HepG2 (cell line): ENCODE results near the gene DAZAP1. TPM values are rescaled to one million over a fixed set of nuclear protein-coding genes. Genes with fewer than 3 reads are reported as not detected.

Experiments
- ATAC-seq: fragments of 200-7000 bp; cut with Tn5 transposase; 3 replicates; pipeline ENCODE4 v1.9.1; 2020; ENCODE audit warnings: mild to moderate bottlenecking, moderate library complexity
- BruUV-seq: library from RNA; stranded (reverse); fragments of 400-500 nt; replicated peaks from 2 replicates; lab custom pipeline; 2021; lab: Mats Ljungman, UMichigan
- CTCF ChIA-PET: fragments of 300-600 bp; formaldehyde crosslinking; extraction: SDS; loops from one replicate; lab custom pipeline; 2021; ENCODE audit warnings: low total read pairs, inconsistent platforms, low intra/inter-chr PET ratio; lab: Yijun Ruan, JAX
- POLR2A ChIA-PET: fragments of 350-600 bp; sonication (Branson Sonifier 250); formaldehyde crosslinking; loops from one replicate; lab custom pipeline; 2020; ENCODE audit warnings: antibody characterized with exemption, inconsistent platforms; lab: Yijun Ruan, JAX
- DNase-seq: peaks from one replicate; pipeline ENCODE4 v3.0.0-alpha.2; 2015; ENCODE audit warnings: low spot score
- FAIRE-seq: peaks from 3 replicates; lab custom pipeline; 2011; peaks lifted over from hg19 to GRCh38; lab: Jason Lieb, UNC
- H2AFZ ChIP-seq: one replicate; pipeline ENCODE4 v1.6.1; 2011; ENCODE audit warnings: low read length, inconsistent platforms
- H3K27ac ChIP-seq: fragments of 300-600 bp; 3 replicates; pipeline ENCODE4 v1.8.0; 2011; ENCODE audit warnings: mixed run types, mild to moderate bottlenecking, mixed read lengths, low read length, inconsistent platforms; ENCODE audit not compliant: insufficient read depth; ENCODE audit errors: extremely low read length
- H3K27me3 ChIP-seq, 2 experiments: fragments of 200-600 bp in 1 of 2; 2 replicates in 1 of 2; 3 replicates in 1 of 2; pipeline versions ENCODE4 v1.6.0 to v1.8.0; 2011; ENCODE audit warnings: low read length in 2 of 2, mild to moderate bottlenecking in 2 of 2, moderate library complexity in 2 of 2, inconsistent platforms in 1 of 2; ENCODE audit not compliant: insufficient read depth in 2 of 2, control insufficient read depth in 1 of 2
- H3K36me3 ChIP-seq, 2 experiments: fragments of 200-600 bp in 1 of 2; replicated peaks in 1 of 2; 2 replicates in 1 of 2; 3 replicates in 1 of 2; pipeline versions ENCODE4 v1.5.1 to v1.8.0; 2011; ENCODE audit warnings: low read length in 2 of 2, inconsistent platforms in 1 of 2; ENCODE audit not compliant: insufficient read depth in 2 of 2, control insufficient read depth in 1 of 2
- H3K4me1 ChIP-seq: 2 replicates; pipeline ENCODE4 v1.5.1; 2012; ENCODE audit warnings: low read length, inconsistent platforms; ENCODE audit not compliant: insufficient read depth
- H3K4me2 ChIP-seq: 2 replicates; pipeline ENCODE4 v1.6.0; 2011; ENCODE audit warnings: low read depth, low read length, inconsistent platforms
- H3K4me3 ChIP-seq, 3 experiments: fragments of 200-600 bp in 1 of 3; sonication (generic), shearing (Covaris generic) in 1 of 3; replicated peaks in 1 of 3; 2 replicates each; pipeline ENCODE4 v1.5.1; 2011 to 2016; ENCODE audit warnings: low read length in 3 of 3, inconsistent platforms in 2 of 3, low read depth in 2 of 3, mild to moderate bottlenecking in 2 of 3, control low read depth in 1 of 3, mixed read lengths in 1 of 3; ENCODE audit not compliant: insufficient read depth in 1 of 3
- H3K79me2 ChIP-seq: one replicate; pipeline ENCODE4 v1.6.1; 2011; ENCODE audit warnings: low read length, inconsistent platforms; ENCODE audit not compliant: insufficient read depth
- H3K9ac ChIP-seq: 2 replicates; pipeline ENCODE4 v1.6.0; 2011; ENCODE audit warnings: mild to moderate bottlenecking, low read depth, low read length, inconsistent platforms; ENCODE audit not compliant: insufficient read depth
- H3K9me3 ChIP-seq: 2 replicates; pipeline ENCODE4 v1.5.1; 2012; ENCODE audit warnings: mild to moderate bottlenecking, low read length
- H4K20me1 ChIP-seq: 2 replicates; pipeline ENCODE4 v1.6.0; 2011; ENCODE audit warnings: inconsistent platforms, mild to moderate bottlenecking, low read length, moderate library complexity; ENCODE audit not compliant: insufficient read depth
- ATF4 ChIP-seq, 2 experiments: fragments of 450-650 bp in 1 of 2; sonication (generic) in 1 of 2; formaldehyde crosslinking; IDR thresholded peaks; 2 replicates each; pipeline versions ENCODE4 v1.5.0 to v1.8.0; 2020 to 2022; ENCODE audit warnings: mild to moderate bottlenecking in 1 of 2, missing genetic modification reagents in 1 of 2
- EHMT2 ChIP-seq: fragments of 200-600 bp; sonication (generic); IDR thresholded peaks from 2 replicates; pipeline ENCODE4 v1.7.0; 2017; ENCODE audit warnings: antibody characterized with exemption, low read depth, low read length, borderline replicate concordance
- ELF1 ChIP-seq: sonication (generic); formaldehyde crosslinking; IDR thresholded peaks from 2 replicates; pipeline ENCODE4 v1.4.0; 2020; ENCODE audit warnings: missing genetic modification reagents
- FOXO1 ChIP-seq: sonication (generic); formaldehyde crosslinking; IDR thresholded peaks from 2 replicates; pipeline ENCODE4 v1.4.0; 2020; ENCODE audit warnings: missing genetic modification reagents
- ISX ChIP-seq: sonication (generic); formaldehyde crosslinking; conservative IDR thresholded peaks from 2 replicates; pipeline ENCODE4 v1.5.0; 2020; ENCODE audit warnings: missing genetic modification reagents
- RFX5 ChIP-seq: IDR thresholded peaks from 2 replicates; pipeline ENCODE4 v1.6.1; 2011; ENCODE audit warnings: low read depth, low read length, improper control_type of control experiment
- SETDB1 ChIP-seq: sonication (generic); formaldehyde crosslinking; IDR thresholded peaks from 2 replicates; pipeline ENCODE4 v1.5.1; 2020; ENCODE audit warnings: missing genetic modification reagents, mild to moderate bottlenecking, borderline replicate concordance
- ZBTB37 ChIP-seq: sonication (generic); formaldehyde crosslinking; IDR thresholded peaks from 2 replicates; pipeline ENCODE4 v1.4.0; 2020; ENCODE audit warnings: mild to moderate bottlenecking, missing genetic modification reagents
- ZKSCAN1 ChIP-seq: fragments of 150-350 bp; IDR thresholded peaks from 2 replicates; pipeline ENCODE4 v1.6.1; 2014; ENCODE audit warnings: low read length
- ZNF431 ChIP-seq: sonication (generic); formaldehyde crosslinking; IDR thresholded peaks from 2 replicates; pipeline ENCODE4 v1.9.0; 2022; ENCODE audit warnings: missing genetic modification reagents, low read depth, mild to moderate bottlenecking, borderline replicate concordance
- ZNF569 ChIP-seq: sonication (generic); formaldehyde crosslinking; IDR thresholded peaks from 2 replicates; pipeline ENCODE4 v1.5.0; 2020; ENCODE audit warnings: mild to moderate bottlenecking, missing genetic modification reagents, moderate library complexity, borderline replicate concordance
- ZNF782 ChIP-seq: sonication (generic); formaldehyde crosslinking; IDR thresholded peaks from 2 replicates; pipeline ENCODE4 v1.4.0; 2020; ENCODE audit warnings: missing genetic modification reagents, mild to moderate bottlenecking, borderline replicate concordance
- ZNF792 ChIP-seq: IDR thresholded peaks from 2 replicates; pipeline ENCODE4 v1.6.1; 2016
- WGBS: methylation state at CpG from one replicate; pipeline ENCODE4 v1.1.6; 2017; ENCODE audit warnings: low lambda C conversion rate; 5-methylcytosine and 5-hydroxymethylcytosine counted together
- in situ Hi-C: cut with HindIII; loops from 2 replicates; pipeline ENCODE4 v1.10.0; 2017; ENCODE audit warnings: low pct_unique_long_range_greater_than_20kb; ENCODE audit not compliant: extremely low pct_ligation_motif_present
- intact Hi-C: fragments of 100-400 bp; cut with micrococcal nuclease; formaldehyde crosslinking; loops from one replicate; pipeline ENCODE4 v1.10.0; 2022; ENCODE audit not compliant: unreplicated experiment
- polyA plus RNA-seq, 8 experiments: library from polyadenylated mRNA; depleted of rRNA in 3 of 8; stranded (reverse) in 7 of 8; unstranded in 1 of 8; fragments of >200 nt; fragmentation: Illumina TruSeq in 4 of 8; extraction: Trizol in 4 of 8; gene quantifications; 2 replicates each; pipeline versions ENCODE4 v1.2.1 to v1.2.3, GENCODE V29; 2011 to 2016; ENCODE audit warnings: low read depth in 4 of 8, missing spikeins in 1 of 8, mixed read lengths in 1 of 8; ENCODE audit not compliant: insufficient read depth in 1 of 8
- total RNA-seq, 5 experiments: library from RNA; depleted of rRNA; stranded (reverse); fragments of >200 nt; fragmentation: Illumina TruSeq; extraction: Trizol; gene quantifications; 2 replicates each; pipeline ENCODE4 v1.2.3, GENCODE V29; 2016; ENCODE audit warnings: low read depth in 1 of 5

Gene DAZAP1
- total and polyA plus RNA-seq, 2 of the 13 experiments (the other 11 are each of a cell fraction or from before 2014, with no cell fraction given): 63.3 to 79.2 TPM

GRCh38 chr19:1425902-1426301 lies 18.5 kb downstream of the DAZAP1 start:
- no TSS peak for BruUV-seq
- peaks cover 31 to 76% of the 10 kb centered on the region in 2 experiments for H3K36me3 ChIP-seq
- no peaks in the 10 kb centered on the region for H3K9me3 ChIP-seq
- no peak for ATAC-seq
- no peaks in the 10 kb centered on the region for H3K27me3 ChIP-seq
- no peak for DNase-seq
- H2AFZ ChIP-seq: no peak overlapping the region
- no peak overlapping the region for H3K4me2 ChIP-seq
- no peak overlapping the region for H3K27ac ChIP-seq
- WGBS: 96% methylated on average over 12 of the region's 14 CpGs
- intact Hi-C loops (no loop called here), in situ Hi-C loops (no loop called here)
- H4K20me1 ChIP-seq: peaks cover 15% of the 10 kb centered on the region
- CTCF ChIA-PET: no interaction called here
- no peak overlapping the region for H3K4me3 ChIP-seq
- H3K4me1 ChIP-seq: peaks cover 41% of the 10 kb centered on the region
- no peak overlapping the region for H3K9ac ChIP-seq
- TF ChIP-seq ISX (no peak), RFX5 (no peak), ZKSCAN1 (no peak), SETDB1 (CRISPR knock-in tag) (no peak), ZNF431 (CRISPR knock-in tag) (no peak), ELF1 (CRISPR knock-in tag) (no peak), EHMT2 (no peak), ZNF782 (CRISPR knock-in tag) (no peak), ZNF792 (CRISPR knock-in tag) (no peak), ZBTB37 (CRISPR knock-in tag) (no peak), ATF4 (CRISPR knock-in tag; IDR thresholded peaks at IDR 0.05) (no peak), FOXO1 (CRISPR knock-in tag) (no peak), ZNF569 (CRISPR knock-in tag) (no peak)
- POLR2A ChIA-PET: no interaction called here
- no peak for FAIRE-seq
- H3K79me2 ChIP-seq: peaks cover 33% of the 10 kb centered on the region
